GM13976 (cell line): Measurements from ENCODE around the gene ILF3.

ENCODE experiments used
- DNase-seq: peaks from one replicate; pipeline ENCODE4 v3.0.0; 2012; ENCODE audit warnings: low spot score
- CTCF ChIP-seq: IDR thresholded peaks from 2 replicates; pipeline ENCODE4 v1.5.1; 2012; ENCODE audit warnings: borderline replicate concordance, mild to moderate bottlenecking; ENCODE audit not compliant: insufficient read depth; ENCODE audit errors: extremely low read depth, missing control alignments, control extremely low read depth
- in situ Hi-C: fragments of 300-500 bp; cut with MboI; formaldehyde crosslinking; loops from one replicate; pipeline ENCODE4 v1.12.0; 2022; ENCODE audit warnings: low sequenced_read_pairs, mixed read lengths, inconsistent platforms; ENCODE audit not compliant: unreplicated experiment

Gene ILF3

DNA sequence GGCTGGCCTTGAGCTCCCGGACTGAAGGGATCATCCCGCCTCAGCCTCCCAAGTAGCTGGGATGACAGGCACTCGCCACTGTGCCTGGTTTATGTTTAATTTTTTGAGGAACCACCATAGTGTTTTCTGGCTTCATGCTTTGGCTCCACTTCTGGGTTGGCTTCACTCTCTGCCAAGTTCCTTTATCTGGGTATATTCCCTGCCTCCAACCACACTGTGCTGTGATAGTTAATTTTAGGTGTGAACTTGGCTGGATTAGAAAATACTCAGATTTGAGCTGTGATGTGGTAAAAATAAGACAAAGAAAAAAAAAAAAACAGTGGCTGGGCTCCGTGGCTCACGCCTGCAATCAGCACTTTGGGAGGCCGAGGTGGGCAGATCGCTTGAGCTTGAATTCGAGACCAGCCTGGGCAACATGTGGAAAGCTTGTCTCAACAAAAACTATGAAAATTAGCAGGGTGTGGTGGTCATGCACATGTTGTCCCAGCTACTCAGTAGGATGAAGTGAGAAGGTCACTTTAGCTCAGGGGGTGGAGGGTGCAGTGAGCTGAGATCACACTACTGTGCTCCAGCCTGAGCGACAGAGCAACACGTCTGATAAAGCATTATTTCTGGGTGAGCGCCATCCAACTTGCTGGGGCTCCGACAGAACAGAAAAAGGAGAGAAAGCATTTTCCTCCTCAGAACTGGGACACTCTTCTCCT is 7.5 kb upstream of the ILF3 start:
- in situ Hi-C loops: no loop called here
- no peak for TF ChIP-seq CTCF
- no peak for DNase-seq

- no peak for TF ChIP-seq CTCF
- in situ Hi-C loops: no loop called here
- DNase-seq: peak; percentile 17
Measured at GRCh38 chr19:10648360-10648759, 5.8 kb upstream of the ILF3 start.

DNA sequence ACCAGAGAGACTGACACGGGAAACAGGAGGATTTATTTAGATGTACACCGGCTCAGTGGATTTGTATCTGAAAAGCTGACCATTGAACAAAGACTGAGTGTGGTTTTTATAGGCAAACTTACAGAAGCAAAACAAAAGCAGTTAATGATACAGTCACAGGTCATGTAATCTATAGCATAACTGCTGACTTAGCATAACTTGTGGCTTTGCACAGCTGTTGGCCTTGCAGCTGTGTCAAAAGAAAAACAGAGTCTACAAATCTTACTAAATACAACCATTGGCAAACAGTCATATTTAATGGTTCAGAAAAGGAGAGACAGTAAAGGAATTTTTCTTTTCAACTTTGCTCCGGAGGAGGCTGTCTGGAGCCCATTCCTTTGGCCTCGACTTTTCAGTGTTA is 2.3 kb upstream of the ILF3 start:
- in situ Hi-C loops: no loop called here
- no peak for TF ChIP-seq CTCF
- no peak for DNase-seq

DNA sequence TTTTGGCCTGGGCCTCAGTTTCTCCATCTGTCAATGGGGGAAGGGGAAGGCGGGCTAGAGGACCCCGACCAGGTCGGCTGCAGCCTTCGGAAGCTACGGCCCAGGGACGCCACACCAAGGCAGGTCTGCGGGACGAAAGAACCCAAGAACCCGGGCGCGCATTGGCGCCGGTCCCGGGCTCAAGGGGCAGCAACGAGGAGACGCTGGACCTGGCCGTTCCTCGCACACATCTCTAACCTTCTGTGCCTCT is 739 bp upstream of the ILF3 start:
- no peak for DNase-seq
- in situ Hi-C loops: no loop called here
- TF ChIP-seq CTCF: no peak

- no peak for TF ChIP-seq CTCF
- DNase-seq: peak; percentile 89
Measured at GRCh38 chr19:10654610-10655456, 687 bp downstream of the ILF3 start.

GRCh38 chr19:10655457-10656312 is 1.5 kb downstream of the ILF3 start:
- TF ChIP-seq CTCF: no peak
- in situ Hi-C loops: no loop called here
- DNase-seq: no peak

More at GRCh38 chr19:10654610-10655456, 687 bp downstream of the ILF3 start:
- in situ Hi-C loops: no loop called here
